Ammon's horn (tissue), 1 donor: Measurements from ENCODE around the gene CBX7.
"Not testable (repeated sequence)": the region's sequence is repeated elsewhere in the genome, so short reads cannot be mapped to it uniquely, and the experiment has no call there.

Experiments
- DNase-seq: peaks from one replicate; pipeline ENCODE4 v3.0.0-alpha.2; 2016; ENCODE audit warnings: low spot score

CBX7 gene

GRCh38 chr22:39174498-39175352 is 22.2 kb upstream of the CBX7 start:
- peak; percentile 54 for DNase-seq

DNA sequence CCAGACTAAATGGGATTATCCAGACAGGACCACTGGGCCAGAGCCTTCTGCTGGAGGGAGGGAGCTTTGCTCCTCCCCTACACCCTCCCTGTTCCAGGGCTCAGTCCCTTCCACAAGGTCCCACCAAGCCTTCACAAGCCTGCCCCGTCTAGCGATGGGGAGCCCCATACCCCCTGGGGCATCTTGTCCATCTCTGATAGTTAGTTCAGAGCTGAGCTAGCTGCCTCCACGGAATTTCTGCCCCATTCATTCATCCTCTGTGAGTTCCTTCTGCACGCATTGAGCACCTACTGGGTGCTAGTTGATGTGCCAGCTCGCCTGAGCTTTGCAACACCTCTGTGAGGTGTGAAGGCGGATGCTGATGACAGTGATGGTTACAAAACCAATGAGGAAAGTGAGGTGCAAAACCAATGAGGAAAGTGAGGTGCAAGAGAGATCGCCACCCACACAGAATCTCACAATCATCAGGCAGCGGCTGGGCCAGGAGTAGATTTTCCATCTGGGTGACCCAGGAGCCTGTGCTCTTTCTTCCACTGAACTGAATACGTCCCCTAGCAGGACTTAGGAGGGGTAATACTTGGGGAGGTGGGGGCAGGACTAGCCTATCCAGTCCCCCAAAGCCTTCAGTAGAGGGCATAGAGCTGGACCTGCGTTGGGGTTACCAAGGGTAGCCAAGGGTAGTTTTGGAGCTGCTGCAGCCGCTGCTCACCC is 21.5 kb upstream of the CBX7 start:
- DNase-seq, result no peak

- DNase-seq, result no peak
Observed at GRCh38 chr22:39173050-39173706, 20.7 kb upstream of the CBX7 start.

DNA sequence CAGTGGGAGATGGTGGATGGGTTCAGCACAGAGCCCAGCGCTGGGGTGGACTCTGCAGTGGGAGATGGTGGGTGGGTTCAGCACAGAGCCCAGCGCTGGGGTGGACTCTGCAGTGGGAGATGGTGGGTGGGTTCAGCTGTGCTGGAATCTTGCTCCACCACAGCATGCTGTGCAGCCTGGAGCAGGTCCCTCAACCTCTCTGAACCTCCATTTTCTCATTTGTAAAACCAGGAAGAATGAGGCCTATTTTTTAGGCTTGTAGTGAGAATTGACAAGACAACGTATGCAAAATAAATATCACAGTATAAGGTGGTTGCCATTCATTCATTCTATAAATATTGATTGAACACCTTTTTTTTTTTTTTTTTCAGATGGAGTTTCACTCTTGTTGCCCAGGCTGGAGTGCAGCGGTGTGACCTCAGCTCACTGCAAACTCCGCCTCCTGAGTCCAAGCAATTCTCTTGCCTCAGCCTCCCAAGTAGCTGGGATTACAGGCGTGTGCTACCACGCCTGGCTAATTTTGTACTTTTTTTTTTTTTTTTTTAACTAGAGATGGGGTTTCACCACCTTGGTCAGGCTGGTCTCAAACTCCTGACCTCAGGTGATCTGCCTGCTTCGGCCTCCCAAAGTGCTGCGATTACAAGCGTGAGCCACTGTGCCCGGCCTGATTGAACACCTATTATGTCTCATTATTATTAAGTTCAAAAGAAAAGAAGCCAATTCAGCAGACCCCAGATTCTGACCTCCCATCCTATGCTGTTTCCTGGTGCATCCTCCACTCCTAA is 20.0 kb upstream of the CBX7 start:
- not testable (repeated sequence) for DNase-seq

DNA sequence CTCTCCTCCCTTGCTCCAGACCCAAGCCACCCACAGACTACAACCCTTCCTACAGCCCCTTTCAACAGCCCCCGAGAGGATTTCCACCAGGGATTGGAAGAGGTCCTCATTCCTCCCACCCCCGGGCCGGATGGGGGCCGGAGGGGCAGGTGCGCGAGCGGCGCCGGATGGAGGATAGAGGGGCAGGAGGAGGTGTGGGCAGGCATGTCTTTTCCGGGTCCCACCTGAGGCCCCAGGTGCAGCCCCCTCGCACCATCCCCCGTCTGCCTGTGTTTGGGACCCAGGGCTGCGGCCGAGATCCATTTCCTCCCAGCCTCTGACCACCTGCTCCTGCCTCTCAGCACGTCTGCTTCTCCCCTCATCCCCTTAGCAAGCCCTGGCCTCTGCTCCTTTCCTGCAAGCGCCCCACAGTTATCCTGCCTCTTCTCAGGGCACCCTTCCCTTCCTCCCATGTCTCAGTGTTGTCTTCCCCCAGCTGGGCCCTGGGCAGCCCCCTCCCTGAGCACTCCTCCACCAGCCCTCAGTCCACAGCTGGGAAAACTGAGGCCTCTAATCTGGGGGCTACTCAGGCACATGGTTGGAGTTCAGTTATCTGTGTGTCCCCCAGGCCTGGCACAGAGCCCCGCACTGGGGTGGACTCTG is 19.3 kb upstream of the CBX7 start:
- no peak for DNase-seq

- DNase-seq, result peak; percentile 83
Observed at GRCh38 chr22:39170825-39171622, 18.5 kb upstream of the CBX7 start.

GRCh38 chr22:39169797-39170466 is 17.5 kb upstream of the CBX7 start:
- no peak for DNase-seq

- DNase-seq, result no peak
Observed at GRCh38 chr22:39166547-39166946, 14.1 kb upstream of the CBX7 start.

- not testable (repeated sequence) for DNase-seq
Observed at GRCh38 chr22:39156093-39156492, 3.6 kb upstream of the CBX7 start.

GRCh38 chr22:39155421-39155820 is 2.9 kb upstream of the CBX7 start:
- no peak for DNase-seq

- DNase-seq, result no peak
Observed at GRCh38 chr22:39153220-39153717, 789 bp upstream of the CBX7 start.

DNA sequence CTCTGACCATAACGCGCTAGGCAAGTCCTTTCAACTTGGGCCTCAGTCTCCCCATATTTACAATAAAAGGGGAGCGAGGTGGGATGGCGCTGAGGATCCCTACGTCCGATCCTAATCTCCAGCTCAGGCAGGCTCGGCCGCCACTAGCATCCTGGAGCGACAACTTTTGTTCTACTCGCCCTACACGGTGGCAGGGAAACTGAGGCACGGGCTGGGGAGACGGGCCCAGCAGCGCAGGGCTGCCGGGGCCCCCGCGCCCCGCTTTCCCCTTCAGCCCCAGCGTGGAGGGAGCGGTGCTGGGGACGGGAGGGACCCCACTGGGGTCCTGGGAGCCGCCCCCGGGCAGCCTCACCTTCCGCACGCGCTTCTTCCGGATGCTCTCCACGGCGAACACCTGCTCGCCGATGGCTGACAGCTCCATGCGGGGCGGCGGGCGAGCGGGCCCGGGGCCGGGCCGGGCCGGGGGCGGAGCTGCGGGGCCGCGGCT is 413 bp downstream of the CBX7 start:
- DNase-seq, result no peak

GRCh38 chr22:39151329-39151975 is 1.0 kb downstream of the CBX7 start:
- no peak for DNase-seq

DNA sequence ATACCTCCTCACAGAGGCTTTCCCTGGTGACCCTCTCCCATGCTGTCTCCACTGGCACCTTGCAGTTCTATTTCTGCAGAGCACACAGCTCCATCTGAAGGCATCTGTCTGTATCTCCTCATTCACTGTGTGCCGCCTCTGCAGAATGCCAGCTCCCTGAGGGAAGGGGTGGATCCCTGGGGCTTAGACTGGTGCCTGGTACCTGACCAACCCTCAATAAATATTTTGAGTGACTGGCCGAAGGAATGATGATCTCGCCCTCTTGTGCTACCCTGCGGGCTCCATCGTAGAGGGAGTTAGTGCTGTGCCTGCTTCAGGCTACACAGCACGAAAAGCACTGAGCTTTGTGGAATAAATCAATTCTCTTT is 1.6 kb downstream of the CBX7 start:
- no peak for DNase-seq

- no peak for DNase-seq
Observed at GRCh38 chr22:39149915-39150847, 2.3 kb downstream of the CBX7 start.

GRCh38 chr22:39148727-39149535 is 3.5 kb downstream of the CBX7 start:
- peak; percentile 61 for DNase-seq

- no peak for DNase-seq
Observed at GRCh38 chr22:39148026-39148726, 4.3 kb downstream of the CBX7 start.
